GM19328 (cell line): ENCODE data around the gene SLC43A3.

Experiments used
- ATAC-seq: cut with Tn5 transposase; IDR thresholded peaks from one replicate; pipeline ENCODE4 v1.9.1; 2021; ENCODE audit warnings: mild to moderate bottlenecking, moderate library complexity; ENCODE audit not compliant: unreplicated experiment

Gene SLC43A3

GRCh38 chr11:57426929-57427726 is at the start of gene SLC43A3:
SLC43A3 (minus strand) TSS chr11:57427121; CDS start chr11:57426172, 949 bp downstream.
- ATAC-seq: peak; percentile 60

- peak; percentile 36 for ATAC-seq
Observed at GRCh38 chr11:57476047-57476756, 49.3 kb upstream of the SLC43A3 start.

GRCh38 chr11:57475671-57476046 is 48.7 kb upstream of the SLC43A3 start:
- no peak for ATAC-seq

GRCh38 chr11:57475191-57475590 is 48.3 kb upstream of the SLC43A3 start:
- ATAC-seq: no peak

GRCh38 chr11:57474803-57475115 is 47.8 kb upstream of the SLC43A3 start:
- ATAC-seq: no peak

GRCh38 chr11:57474017-57474802 is 47.3 kb upstream of the SLC43A3 start:
- ATAC-seq: no peak

GRCh38 chr11:57473285-57473841 is 46.4 kb upstream of the SLC43A3 start:
- ATAC-seq: no peak

- no peak for ATAC-seq
Observed at GRCh38 chr11:57471496-57471895, 44.6 kb upstream of the SLC43A3 start.

GRCh38 chr11:57469268-57469667 is 42.3 kb upstream of the SLC43A3 start:
- ATAC-seq: no peak

- ATAC-seq: no peak
Observed at GRCh38 chr11:57468276-57468675, 41.4 kb upstream of the SLC43A3 start.

GRCh38 chr11:57467508-57468157 is 40.7 kb upstream of the SLC43A3 start:
- ATAC-seq: no peak

- no peak for ATAC-seq
Observed at GRCh38 chr11:57466680-57467079, 39.8 kb upstream of the SLC43A3 start.

- ATAC-seq: no peak
Observed at GRCh38 chr11:57464539-57465181, 37.7 kb upstream of the SLC43A3 start.

GRCh38 chr11:57463671-57464538 is 37.0 kb upstream of the SLC43A3 start:
- ATAC-seq: no peak

GRCh38 chr11:57462597-57462996 is 35.7 kb upstream of the SLC43A3 start:
- ATAC-seq: no peak

- no peak for ATAC-seq
Observed at GRCh38 chr11:57461841-57462489, 35.0 kb upstream of the SLC43A3 start.

- ATAC-seq: no peak
Observed at GRCh38 chr11:57460758-57461749, 34.1 kb upstream of the SLC43A3 start.
